Transverse colon (tissue), 4 donors: ENCODE data around the gene OSBPL10. TPM values are rescaled to one million over a fixed set of nuclear protein-coding genes. Genes with fewer than 3 reads are reported as not detected.

ENCODE experiments used
- DNase-seq: peaks from one replicate; pipeline ENCODE4 v3.0.0-alpha.2; 2019
- H3K27ac ChIP-seq, 4 donors: fragments of 200-600 bp; sonication (generic); 2 replicates each; pipeline ENCODE4 v1.5.1; 2016 to 2018; ENCODE audit warnings: inconsistent platforms in 4 of 4
- H3K27me3 ChIP-seq: fragments of 200-600 bp; sonication (generic); 2 replicates; pipeline ENCODE4 v1.5.1; 2017; ENCODE audit warnings: inconsistent platforms
- H3K36me3 ChIP-seq, 4 donors: fragments of 200-600 bp; sonication (generic); 2 replicates each; pipeline ENCODE4 v1.5.1; 2017 to 2019; ENCODE audit warnings: inconsistent platforms in 4 of 4
- H3K4me1 ChIP-seq, 4 donors: fragments of 200-600 bp; sonication (generic); 2 replicates each; pipeline ENCODE4 v1.5.1; 2017 to 2020; ENCODE audit warnings: inconsistent platforms in 4 of 4
- H3K4me3 ChIP-seq, 4 donors: fragments of 200-600 bp; sonication (generic); 1 replicate in 1 of 4; 2 replicates in 3 of 4; pipeline versions ENCODE4 v1.5.1 to v1.6.1; 2017 to 2019; ENCODE audit warnings: inconsistent platforms in 4 of 4
- H3K9me3 ChIP-seq, 2 donors: fragments of 200-600 bp; sonication (generic); 2 replicates each; pipeline ENCODE4 v1.5.1; 2017 to 2019; ENCODE audit warnings: inconsistent platforms in 2 of 2
- EP300 ChIP-seq: sonication (generic); formaldehyde crosslinking; IDR thresholded peaks from one replicate; pipeline ENCODE4 v1.6.1; 2017; ENCODE audit warnings: antibody characterized with exemption, low read depth
- POLR2A ChIP-seq: fragments of 450-650 bp; IDR thresholded peaks from one replicate; pipeline ENCODE4 v1.6.1; 2016; ENCODE audit warnings: antibody characterized with exemption, mild to moderate bottlenecking, moderate library complexity
- POLR2AphosphoS5 ChIP-seq, 3 donors: sonication (generic); formaldehyde crosslinking; IDR thresholded peaks; one replicate each; pipeline ENCODE4 v1.6.1; 2016; ENCODE audit warnings: antibody characterized with exemption in 3 of 3
- WGBS, 2 donors: methylation state at CpG; one replicate each; pipeline ENCODE4 v1.1.5; 2018; ENCODE audit warnings: low coverage in 1 of 2; 5-methylcytosine and 5-hydroxymethylcytosine counted together
- in situ Hi-C, 4 donors: fragments of 200-750 bp; cut with MboI; loops; one replicate each; pipeline versions ENCODE4 v1.15.0 to v1.15.1; 2017; ENCODE audit warnings: low sequenced_read_pairs in 3 of 4, low pct_ligation_motif_present in 1 of 4, low pct_unique_long_range_greater_than_20kb in 1 of 4
- intact Hi-C: fragments of 100-400 bp; cut with DNase I; formaldehyde crosslinking; loops from one replicate; pipeline ENCODE4 v1.15.1; 2023; ENCODE audit warnings: low total_unique reads
- total RNA-seq, 4 donors: library from RNA; depleted of rRNA; stranded (reverse); fragments of >200 nt; gene quantifications; one replicate each; pipeline ENCODE4 v1.1.0, GENCODE V29; 2016
- TF ChIP-seq, protein P1 (sequence below), 5 experiments: fragments of 200-600 bp in 3 of 5; fragments of 450-650 bp in 2 of 5; sonication (generic) in 3 of 5; IDR thresholded peaks; 1 replicate in 2 of 5; 2 replicates in 3 of 5; pipeline ENCODE4 v1.5.1; 2016 to 2017; ENCODE audit warnings: antibody characterized with exemption in 5 of 5, inconsistent platforms in 3 of 5, mild to moderate bottlenecking in 2 of 5, moderate library complexity in 1 of 5

Gene OSBPL10
- total RNA-seq, 4 donors from 2014 or later, result 10.0 to 34.8 (median 19.5) TPM

DNA sequence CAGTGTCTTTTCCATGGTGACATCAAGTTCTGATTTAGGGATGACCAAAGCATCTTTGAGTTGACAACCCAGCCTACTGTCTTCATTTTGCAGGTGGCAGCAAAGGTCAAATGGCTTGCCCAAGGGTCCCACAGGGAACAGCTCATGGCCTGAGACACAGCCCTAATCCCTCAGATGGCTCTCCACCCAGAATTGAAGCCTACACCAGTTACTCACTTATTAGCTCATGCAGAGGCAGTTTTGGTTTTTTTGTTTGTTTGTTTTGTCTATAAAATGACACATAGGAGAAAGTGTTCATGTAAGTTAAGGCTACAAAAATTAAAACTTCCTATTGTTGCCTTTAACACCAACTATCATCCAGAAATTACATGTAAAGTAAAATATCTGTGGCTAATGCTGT is 167.9 kb downstream of the OSBPL10 start:
- Histone ChIP-seq H3K4me1 (no peaks in the 10 kb centered on the region), H3K27me3 (no peaks in the 10 kb centered on the region), H3K9me3 (no peaks in the 10 kb centered on the region), H3K27ac (no peak overlapping the region), H3K4me3 (no peak overlapping the region), H3K36me3 (no peaks in the 10 kb centered on the region)
- no peak for DNase-seq
- TF ChIP-seq POLR2AphosphoS5 (IDR thresholded peaks at IDR 0.05) (no peak), EP300 (no peak), POLR2A (no peak)
- TF ChIP-seq, protein P1, sequence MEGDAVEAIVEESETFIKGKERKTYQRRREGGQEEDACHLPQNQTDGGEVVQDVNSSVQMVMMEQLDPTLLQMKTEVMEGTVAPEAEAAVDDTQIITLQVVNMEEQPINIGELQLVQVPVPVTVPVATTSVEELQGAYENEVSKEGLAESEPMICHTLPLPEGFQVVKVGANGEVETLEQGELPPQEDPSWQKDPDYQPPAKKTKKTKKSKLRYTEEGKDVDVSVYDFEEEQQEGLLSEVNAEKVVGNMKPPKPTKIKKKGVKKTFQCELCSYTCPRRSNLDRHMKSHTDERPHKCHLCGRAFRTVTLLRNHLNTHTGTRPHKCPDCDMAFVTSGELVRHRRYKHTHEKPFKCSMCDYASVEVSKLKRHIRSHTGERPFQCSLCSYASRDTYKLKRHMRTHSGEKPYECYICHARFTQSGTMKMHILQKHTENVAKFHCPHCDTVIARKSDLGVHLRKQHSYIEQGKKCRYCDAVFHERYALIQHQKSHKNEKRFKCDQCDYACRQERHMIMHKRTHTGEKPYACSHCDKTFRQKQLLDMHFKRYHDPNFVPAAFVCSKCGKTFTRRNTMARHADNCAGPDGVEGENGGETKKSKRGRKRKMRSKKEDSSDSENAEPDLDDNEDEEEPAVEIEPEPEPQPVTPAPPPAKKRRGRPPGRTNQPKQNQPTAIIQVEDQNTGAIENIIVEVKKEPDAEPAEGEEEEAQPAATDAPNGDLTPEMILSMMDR (IDR thresholded peaks at IDR 0.05), result no peak
- in situ Hi-C loops, result no loop called here
- intact Hi-C loops, result no loop called here

GRCh38 chr3:31810991-31811433 is 170.1 kb downstream of the OSBPL10 start:
- 83 to 84% methylated on average over 4 to 11 of the region's 11 CpGs for WGBS, 2 donors
- in situ Hi-C loops, result no loop called here
- intact Hi-C loops, result no loop called here
- TF ChIP-seq, protein P1 (IDR thresholded peaks at IDR 0.05), result no peak
- TF ChIP-seq EP300, result no peak
- TF ChIP-seq POLR2A, result no peak
- no peak for TF ChIP-seq POLR2AphosphoS5 (IDR thresholded peaks at IDR 0.05)
- Histone ChIP-seq H3K9me3 (no peaks in the 10 kb centered on the region), H3K36me3 (no peaks in the 10 kb centered on the region), H3K4me1 (no peaks in the 10 kb centered on the region), H3K27ac (no peak overlapping the region), H3K4me3 (no peak overlapping the region), H3K27me3 (no peaks in the 10 kb centered on the region)
- no peak for DNase-seq

DNA sequence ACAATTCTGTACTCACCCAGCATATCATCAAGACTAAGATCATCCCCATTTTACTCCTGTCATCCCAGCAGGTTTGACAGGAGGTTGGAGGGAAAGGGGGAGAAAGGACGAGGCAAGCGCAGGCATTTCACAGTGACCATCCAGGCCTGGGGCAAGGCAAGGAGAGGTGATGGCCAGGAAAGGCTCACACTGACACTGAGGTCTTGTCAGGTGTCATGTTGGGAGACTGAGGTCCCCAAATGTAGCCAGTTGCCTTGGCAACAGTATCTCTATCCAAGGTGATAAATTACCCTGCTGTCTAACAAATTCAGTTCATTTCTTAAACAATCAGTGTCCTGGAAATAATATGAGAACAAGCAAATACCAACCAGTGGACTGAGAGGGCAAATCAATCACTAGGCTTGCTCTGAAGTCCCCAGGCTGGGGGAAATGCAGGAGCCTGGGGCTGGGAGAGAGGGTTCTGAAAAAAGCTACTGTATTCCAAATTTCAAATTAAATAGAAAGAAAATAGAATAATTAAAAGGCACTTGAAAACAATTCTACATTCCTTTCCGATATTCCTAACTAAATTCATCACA is 172.8 kb downstream of the OSBPL10 start:
- TF ChIP-seq, protein P1 (IDR thresholded peaks at IDR 0.05), result no peak
- TF ChIP-seq POLR2AphosphoS5 (IDR thresholded peaks at IDR 0.05) (no peak), POLR2A (no peak), EP300 (no peak)
- no peaks in the 10 kb centered on the region for H3K4me1 ChIP-seq
- in situ Hi-C loops, result no loop called here

DNA sequence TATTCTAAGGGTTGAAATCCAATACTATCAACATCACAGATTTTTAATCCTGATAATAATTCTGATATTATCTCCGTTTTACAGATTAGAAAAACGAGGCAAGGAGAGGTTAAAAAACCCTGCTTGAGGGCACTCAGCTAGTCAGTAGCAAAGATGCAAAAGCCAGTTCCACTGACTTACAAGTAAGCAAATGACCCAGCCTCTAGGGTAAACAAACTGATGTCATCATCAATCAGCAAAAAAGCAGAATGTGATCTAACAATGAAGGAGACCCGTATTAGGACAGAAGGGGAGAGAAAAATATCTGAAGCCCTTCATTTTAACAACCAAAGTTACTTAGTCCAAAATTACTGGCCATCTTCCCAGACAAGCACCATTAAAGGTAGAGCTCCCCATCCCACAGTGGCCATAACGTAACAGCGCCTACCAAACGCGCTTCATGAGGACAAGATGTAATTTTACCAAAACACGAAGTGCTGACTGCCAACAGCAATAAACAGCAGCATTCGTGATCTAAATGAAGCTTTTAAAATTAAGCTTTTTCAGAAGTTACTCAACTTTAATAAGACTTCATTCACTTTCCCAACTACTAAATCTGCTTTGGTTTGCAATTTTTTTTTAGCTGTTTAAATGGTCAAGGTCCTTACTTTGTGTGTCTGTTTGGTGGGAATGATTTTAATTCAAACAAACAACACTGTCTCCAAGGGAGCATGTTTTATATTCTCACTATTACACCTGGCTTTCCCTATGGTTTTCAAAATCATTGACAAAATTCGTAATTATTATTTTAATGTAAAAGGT is 176.6 kb downstream of the OSBPL10 start:
- intact Hi-C loops (no loop called here), in situ Hi-C loops (no loop called here)
- TF ChIP-seq, protein P1 (IDR thresholded peaks at IDR 0.05), result no peak
- TF ChIP-seq EP300 (no peak), POLR2AphosphoS5 (IDR thresholded peaks at IDR 0.05) (no peak), POLR2A (no peak)
- Histone ChIP-seq H3K27ac (no peak overlapping the region), H3K9me3 (no peaks in the 10 kb centered on the region), H3K27me3 (no peaks in the 10 kb centered on the region), H3K4me3 (no peak overlapping the region), H3K4me1 (no peaks in the 10 kb centered on the region), H3K36me3 (no peaks in the 10 kb centered on the region)
- 77 to 81% methylated on average over 10 of the region's 10 CpGs for WGBS, 2 donors
- no peak for DNase-seq

More for the DNA sequence above, 172.8 kb downstream of the OSBPL10 start:
- intact Hi-C loops, result no loop called here
- Histone ChIP-seq H3K9me3 (no peaks in the 10 kb centered on the region), H3K27me3 (no peaks in the 10 kb centered on the region), H3K27ac (no peak overlapping the region), H3K36me3 (no peaks in the 10 kb centered on the region), H3K4me3 (no peak overlapping the region)
- no peak for DNase-seq
- WGBS, 2 donors, result 88 to 92% methylated on average over 1 to 3 of the region's 3 CpGs
